NCI-H2107 treated with DMSO at 0.1 percent for 48 hours (cell line): ENCODE measurements around the gene TCP1.
"Not testable (repeated sequence)": the region's sequence is repeated elsewhere in the genome, so short reads cannot be mapped to it uniquely, and the experiment has no call there.

ENCODE experiments used
- DNase-seq: peaks from one replicate; lab custom pipeline; 2025; ENCODE audit not compliant: unreplicated experiment; lab: John Stamatoyannopoulos, UW

Gene TCP1

GRCh38 chr6:159789377-159790148, at the start of gene TCP1:
Gene TCP1 (minus strand): TSS chr6:159789602. CDS start chr6:159789468, 134 bp downstream.
- DNase-seq, result peak; percentile 99

- no peak for DNase-seq
Observed at GRCh38 chr6:159838020-159838744, 48.8 kb upstream of the TCP1 start.

GRCh38 chr6:159837511-159837910, 48.1 kb upstream of the TCP1 start:
- no peak for DNase-seq

- DNase-seq, result no peak
Observed at GRCh38 chr6:159836718-159837490, 47.5 kb upstream of the TCP1 start.

GRCh38 chr6:159833997-159834603, 44.7 kb upstream of the TCP1 start:
- DNase-seq, result no peak

- no peak for DNase-seq
Observed at GRCh38 chr6:159833556-159833955, 44.2 kb upstream of the TCP1 start.

- no peak for DNase-seq
Observed at GRCh38 chr6:159832946-159833345, 43.5 kb upstream of the TCP1 start.

- DNase-seq, result peak; percentile 16
Observed at GRCh38 chr6:159831373-159831679, 41.9 kb upstream of the TCP1 start.

GRCh38 chr6:159830501-159831372, 41.3 kb upstream of the TCP1 start:
- peak; percentile 6 for DNase-seq

- no peak for DNase-seq
Observed at GRCh38 chr6:159829526-159829925, 40.1 kb upstream of the TCP1 start.

GRCh38 chr6:159828074-159828473, 38.7 kb upstream of the TCP1 start:
- no peak for DNase-seq

- peak; percentile 74 for DNase-seq
Observed at GRCh38 chr6:159826968-159827647, 37.7 kb upstream of the TCP1 start.

GRCh38 chr6:159826004-159826403, 36.6 kb upstream of the TCP1 start:
- no peak for DNase-seq

GRCh38 chr6:159824690-159825089, 35.3 kb upstream of the TCP1 start:
- DNase-seq, result not testable (repeated sequence)

- no peak for DNase-seq
Observed at GRCh38 chr6:159823953-159824352, 34.6 kb upstream of the TCP1 start.

- DNase-seq, result no peak
Observed at GRCh38 chr6:159821726-159822125, 32.3 kb upstream of the TCP1 start.

GRCh38 chr6:159821122-159821521, 31.7 kb upstream of the TCP1 start:
- no peak for DNase-seq

- no peak for DNase-seq
Observed at GRCh38 chr6:159819932-159820640, 30.7 kb upstream of the TCP1 start.

GRCh38 chr6:159819098-159819497, 29.7 kb upstream of the TCP1 start:
- DNase-seq, result no peak
